NT2/D1 (cell line): ENCODE results near the gene MACF1.

ENCODE experiments used
- SUZ12 ChIP-seq: IDR thresholded peaks from 2 replicates; pipeline ENCODE4 v1.6.1; 2011; ENCODE audit not compliant: insufficient read length, insufficient read depth; ENCODE audit errors: extremely low read depth
- YY1 ChIP-seq: IDR thresholded peaks from 2 replicates; pipeline ENCODE4 v1.6.1; 2011; ENCODE audit not compliant: insufficient read length, insufficient read depth
- ZNF274 ChIP-seq: IDR thresholded peaks from 2 replicates; pipeline ENCODE4 v1.6.1; 2011; ENCODE audit warnings: mild to moderate bottlenecking, low read depth, low read length

GRCh38 chr1:39158327-39159086, 46.0 kb upstream of the MACF1 start:
- no peak for TF ChIP-seq SUZ12
- no peak for TF ChIP-seq ZNF274
- TF ChIP-seq YY1 = no peak
